Measurements from ENCODE around the gene FAM78A. TPM values are rescaled to one million over a fixed set of nuclear protein-coding genes. Genes with fewer than 3 reads are reported as not detected.

Gene FAM78A
- polyA plus RNA-seq, 1 donor from 2014 or later: 0.47 TPM

- no peak overlapping the region for H3K27ac ChIP-seq (ENCODE audit: low read length)
These were observed 5.9 kb downstream of the FAM78A start for GRCh38 chr9:131270171-131271015.

GRCh38 chr9:131266266-131267229 is 9.8 kb downstream of the FAM78A start:
- Histone ChIP-seq H2AFZ (ENCODE audit: low read depth, low read length) (no peak overlapping the region), H3K27me3 (ENCODE audit: insufficient read depth, low read depth, low read length) (no peaks in the 10 kb centered on the region), H3K9me2 (ENCODE audit: insufficient read depth, low read length) (no peaks in the 10 kb centered on the region), H3F3A (ENCODE audit: insufficient read depth, low read length, poor library complexity, severe bottlenecking) (no peaks in the 10 kb centered on the region), H3K27ac (ENCODE audit: low read length) (no peak overlapping the region), H3K9ac (ENCODE audit: low read length) (no peak overlapping the region), H3K36me3 (ENCODE audit: insufficient read depth, low read length) (no peaks in the 10 kb centered on the region), H3K4me3 (ENCODE audit: low read length) (no peak overlapping the region), H3K9me3 (ENCODE audit: low read length) (no peaks in the 10 kb centered on the region), H3K4me2 (ENCODE audit: low read length) (no peak overlapping the region), H4K20me1 (ENCODE audit: insufficient read depth) (no peaks in the 10 kb centered on the region), H3K79me2 (replicated peaks; ENCODE audit: insufficient read depth, low read length) (no peaks in the 10 kb centered on the region)
- TF ChIP-seq REST (IDR thresholded peaks at IDR 0.05; ENCODE audit: borderline replicate concordance) (no peak), MXI1 (conservative IDR thresholded peaks at IDR 0.05; ENCODE audit: poor library complexity, severe bottlenecking) (no peak), TAF1 (IDR thresholded peaks at IDR 0.05; ENCODE audit: low read depth) (no peak), CTCF (IDR thresholded peaks at IDR 0.05; ENCODE audit: poor library complexity, severe bottlenecking) (no peak), POLR2AphosphoS5 (IDR thresholded peaks at IDR 0.05) (no peak), EP300 (conservative IDR thresholded peaks at IDR 0.05; ENCODE audit: poor library complexity, severe bottlenecking) (no peak), EZH2 (IDR thresholded peaks at IDR 0.05; ENCODE audit: borderline replicate concordance, insufficient read depth, low read length, poor library complexity, severe bottlenecking) (no peak), SMC3 (conservative IDR thresholded peaks at IDR 0.05; ENCODE audit: poor library complexity) (no peak), RAD21 (conservative IDR thresholded peaks at IDR 0.05) (no peak)

More at GRCh38 chr9:131270171-131271015, 5.9 kb downstream of the FAM78A start:
- Histone ChIP-seq H3K27me3 (ENCODE audit: insufficient read depth, low read depth, low read length) (peaks cover 14% of the 10 kb centered on the region), H3K79me2 (replicated peaks; ENCODE audit: insufficient read depth, low read length) (no peaks in the 10 kb centered on the region), H3F3A (ENCODE audit: insufficient read depth, low read length, poor library complexity, severe bottlenecking) (no peaks in the 10 kb centered on the region), H3K36me3 (ENCODE audit: insufficient read depth, low read length) (no peaks in the 10 kb centered on the region), H2AFZ (ENCODE audit: low read depth, low read length) (no peak overlapping the region), H3K9ac (ENCODE audit: low read length) (no peak overlapping the region), H3K9me3 (ENCODE audit: low read length) (no peaks in the 10 kb centered on the region), H3K4me2 (ENCODE audit: low read length) (no peak overlapping the region), H3K9me2 (ENCODE audit: insufficient read depth, low read length) (no peaks in the 10 kb centered on the region), H3K4me3 (ENCODE audit: low read length) (no peak overlapping the region), H4K20me1 (ENCODE audit: insufficient read depth) (no peaks in the 10 kb centered on the region)
- TF ChIP-seq SMC3 (conservative IDR thresholded peaks at IDR 0.05; ENCODE audit: poor library complexity): no peak
- no peak for TF ChIP-seq EP300 (conservative IDR thresholded peaks at IDR 0.05; ENCODE audit: poor library complexity, severe bottlenecking)
- no peak for TF ChIP-seq EZH2 (IDR thresholded peaks at IDR 0.05; ENCODE audit: borderline replicate concordance, insufficient read depth, low read length, poor library complexity, severe bottlenecking)
